ENCODE data around the gene TACC2. TPM values are rescaled to one million over a fixed set of nuclear protein-coding genes. Genes with fewer than 3 reads are reported as not detected.

The TACC2 gene
- total RNA-seq, 1 experiment from 2014 or later: 25.0 TPM

DNA sequence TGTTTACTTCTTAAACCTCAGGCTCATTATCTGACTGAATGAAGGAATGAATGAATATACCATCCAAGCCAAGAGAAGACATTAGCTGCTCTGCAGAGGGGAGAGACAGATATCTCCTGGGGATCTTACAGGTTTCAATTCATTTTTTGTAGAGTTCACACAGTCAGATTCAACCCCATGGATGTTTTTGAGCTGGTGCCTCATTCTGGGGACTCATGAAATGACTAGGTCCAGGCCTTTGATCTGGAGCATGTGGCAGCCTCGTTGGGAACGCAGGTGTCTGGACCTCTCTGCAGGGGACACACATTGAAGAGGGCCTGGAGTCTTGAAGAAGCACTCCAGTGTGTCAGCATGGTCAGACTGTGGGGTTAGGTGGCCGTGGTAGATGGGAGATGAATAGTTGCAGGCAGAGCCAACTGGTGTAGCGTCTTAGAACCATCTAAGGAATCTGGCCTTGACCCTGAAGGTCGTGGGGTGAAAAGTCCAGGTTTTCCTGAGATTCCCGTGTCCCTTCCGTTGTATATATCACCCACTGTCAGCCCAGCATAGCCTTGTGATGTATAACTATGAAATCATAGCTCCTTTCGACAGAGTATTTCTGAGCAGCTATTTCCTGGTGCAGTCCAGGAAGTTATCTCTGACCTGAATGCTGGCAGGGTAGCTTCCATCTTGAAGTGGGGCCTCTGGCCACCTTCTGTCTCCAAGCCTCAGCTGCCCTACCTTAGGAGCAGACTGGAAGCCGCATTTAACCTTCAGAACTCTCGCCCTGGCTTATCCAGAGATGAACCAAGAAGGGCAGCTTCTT is 304.4 kb downstream of the TACC2 start:
- no peak for DNase-seq (ENCODE audit: low spot score)

DNA sequence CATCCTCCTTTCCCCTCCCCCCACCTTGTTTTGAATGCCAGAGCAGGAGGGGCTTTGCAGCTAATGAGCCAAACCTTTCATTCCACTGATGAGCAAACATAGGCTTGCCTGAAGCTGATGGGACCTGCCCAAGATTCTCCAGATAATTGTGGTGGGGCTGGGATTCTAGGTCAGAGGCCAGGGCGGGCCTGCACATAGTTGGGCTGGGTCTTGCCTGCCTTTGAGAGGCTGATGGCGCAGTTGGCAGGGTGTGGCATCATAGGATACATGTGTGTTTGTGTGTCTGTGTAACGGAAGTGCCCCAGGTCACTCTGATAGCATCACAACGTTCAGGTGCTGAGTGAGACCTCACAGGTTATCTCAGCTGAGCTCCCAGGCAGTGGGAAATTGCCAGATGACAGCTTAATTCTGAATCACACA is 305.0 kb downstream of the TACC2 start:
- peak; percentile 83 for DNase-seq (ENCODE audit: low spot score)

DNA sequence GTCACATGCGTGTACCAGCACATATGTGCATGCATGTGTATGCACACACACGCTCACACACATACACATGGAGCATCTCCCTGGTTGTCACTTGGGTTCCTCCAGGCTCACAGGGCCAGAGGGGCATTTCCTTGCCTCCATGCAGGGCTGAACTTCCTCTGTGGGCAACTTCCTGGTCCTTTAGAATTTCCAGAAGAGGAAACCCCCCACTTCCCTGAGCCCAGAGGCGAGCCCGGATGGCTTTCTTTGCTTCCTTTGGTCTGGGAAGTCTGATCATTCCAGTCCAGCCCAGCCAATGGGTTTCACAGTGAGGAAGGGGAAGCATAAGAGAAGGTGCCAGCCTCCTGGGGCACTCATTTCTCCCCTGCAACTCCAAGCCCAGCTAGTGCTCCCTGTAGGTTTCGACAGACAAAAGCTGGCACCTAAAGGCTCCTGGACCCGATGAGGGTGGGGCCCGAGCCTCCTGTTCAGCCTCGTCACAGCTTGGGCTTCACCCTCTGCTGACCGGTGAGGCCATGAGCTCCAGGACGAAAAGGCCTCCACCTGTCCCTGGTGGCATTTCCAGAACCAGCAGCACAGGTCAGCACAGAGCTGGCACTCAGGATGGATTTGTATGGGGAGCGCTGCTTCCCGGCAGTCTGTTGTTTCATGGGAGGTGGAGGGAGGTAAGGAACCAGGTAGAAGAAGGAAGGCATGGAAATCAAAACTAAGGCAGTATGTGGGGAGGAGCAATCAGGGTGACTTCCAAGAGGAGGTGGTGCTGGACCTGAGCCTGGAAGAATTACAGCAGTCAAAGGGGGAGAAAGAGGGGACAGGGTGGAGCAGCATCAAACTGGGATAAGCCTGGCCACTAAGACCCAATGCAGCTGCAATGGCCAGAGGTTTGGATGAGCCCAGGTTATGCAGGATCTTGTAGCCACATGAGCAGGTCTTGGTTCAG is 305.8 kb downstream of the TACC2 start:
- peak; percentile 5 for DNase-seq (ENCODE audit: low spot score)

DNA sequence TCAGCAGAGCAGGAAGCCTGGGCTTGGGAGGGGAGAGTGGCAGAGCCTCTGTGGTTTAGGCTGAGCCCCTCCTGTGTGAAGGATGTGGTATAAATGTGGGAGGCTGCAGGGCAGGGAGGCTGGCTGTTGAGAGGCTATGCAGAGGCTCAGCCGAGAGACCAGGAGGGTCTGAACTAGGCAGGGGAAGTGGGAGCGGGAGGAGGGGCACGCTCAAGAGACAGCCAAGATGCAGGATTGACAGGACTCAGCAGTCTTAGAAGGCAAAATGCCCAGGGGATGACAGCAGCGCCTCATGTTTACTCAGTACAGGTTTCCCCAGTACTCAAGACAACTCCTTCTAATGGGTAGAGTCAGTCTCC is 306.5 kb downstream of the TACC2 start:
- peak; percentile 12 for DNase-seq (ENCODE audit: low spot score)

DNA sequence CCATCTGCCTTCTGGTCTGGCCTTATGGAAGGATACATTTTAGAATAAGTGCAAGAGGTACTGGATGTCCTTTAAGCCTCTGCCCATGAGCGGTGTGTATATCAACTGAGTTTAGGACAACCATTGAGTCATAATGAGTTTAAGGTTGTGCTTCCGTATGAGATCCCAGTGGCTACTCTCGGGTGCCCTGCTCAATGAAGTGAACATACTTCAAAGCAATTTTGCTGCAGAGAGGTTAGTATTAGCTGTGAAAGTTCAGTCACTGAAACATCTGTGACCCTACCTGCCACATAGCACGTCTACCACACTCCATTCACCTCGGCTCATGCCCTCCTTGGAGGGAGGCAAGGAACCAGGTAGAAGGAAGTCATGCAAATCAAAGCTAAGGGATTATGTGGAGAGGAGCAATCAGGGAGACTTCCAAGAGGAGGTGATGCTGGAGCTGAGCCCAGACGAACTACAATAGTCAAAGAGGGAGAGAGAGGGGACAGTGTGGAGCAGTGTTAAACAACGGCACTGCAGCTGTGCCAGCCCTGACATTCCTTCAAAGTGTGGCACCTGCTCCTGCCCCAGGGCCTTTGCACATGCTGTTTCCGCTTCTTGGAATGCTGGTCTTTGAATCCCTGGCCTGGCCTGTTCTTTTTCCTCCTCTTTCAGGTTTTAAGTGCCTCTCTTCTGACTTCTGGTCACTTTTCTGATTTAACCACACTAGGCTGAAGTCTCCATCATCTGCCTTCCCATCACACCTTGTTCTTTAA is 307.6 kb downstream of the TACC2 start:
- no peak for DNase-seq (ENCODE audit: low spot score)

DNA sequence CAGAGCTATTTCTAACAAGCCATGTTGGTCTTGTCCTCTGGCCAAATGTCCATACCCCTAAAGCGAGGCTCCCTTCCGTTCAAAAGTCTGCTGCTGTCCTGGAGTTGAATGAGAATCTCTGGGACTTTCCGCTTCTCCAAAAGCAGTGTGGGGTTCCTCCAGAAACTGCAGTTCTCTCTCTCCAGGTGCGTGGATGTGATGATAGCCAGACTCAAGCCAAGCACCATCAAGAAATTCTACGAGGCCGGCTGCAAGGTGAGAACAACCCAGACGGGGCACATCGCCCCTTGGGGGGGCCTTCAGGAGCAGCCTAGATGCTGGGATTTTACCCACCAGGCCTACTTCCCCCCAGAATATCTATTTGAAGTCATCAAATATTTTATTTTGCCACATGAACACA is 308.6 kb downstream of the TACC2 start:
- DNase-seq (ENCODE audit: low spot score): no peak

DNA sequence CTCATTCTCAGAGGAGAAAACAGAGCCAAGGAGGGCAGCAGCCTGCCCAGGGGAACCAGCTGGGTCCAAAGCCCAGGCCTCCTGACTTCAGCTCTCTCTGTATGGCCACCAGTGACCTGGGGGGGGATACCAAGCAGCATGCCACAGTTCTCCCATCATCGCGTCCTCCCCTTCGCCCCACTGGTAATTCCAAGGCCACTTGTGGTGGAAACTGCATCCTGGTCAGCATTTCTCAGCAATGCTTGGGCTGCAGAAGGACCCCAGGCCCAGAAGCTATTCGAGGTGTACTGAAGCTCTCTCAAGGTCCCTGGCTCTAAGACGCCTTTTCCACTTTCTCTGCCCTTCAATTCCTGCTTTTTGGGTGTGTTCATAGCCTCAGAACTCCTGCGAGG is 309.2 kb downstream of the TACC2 start:
- DNase-seq (ENCODE audit: low spot score): no peak

DNA sequence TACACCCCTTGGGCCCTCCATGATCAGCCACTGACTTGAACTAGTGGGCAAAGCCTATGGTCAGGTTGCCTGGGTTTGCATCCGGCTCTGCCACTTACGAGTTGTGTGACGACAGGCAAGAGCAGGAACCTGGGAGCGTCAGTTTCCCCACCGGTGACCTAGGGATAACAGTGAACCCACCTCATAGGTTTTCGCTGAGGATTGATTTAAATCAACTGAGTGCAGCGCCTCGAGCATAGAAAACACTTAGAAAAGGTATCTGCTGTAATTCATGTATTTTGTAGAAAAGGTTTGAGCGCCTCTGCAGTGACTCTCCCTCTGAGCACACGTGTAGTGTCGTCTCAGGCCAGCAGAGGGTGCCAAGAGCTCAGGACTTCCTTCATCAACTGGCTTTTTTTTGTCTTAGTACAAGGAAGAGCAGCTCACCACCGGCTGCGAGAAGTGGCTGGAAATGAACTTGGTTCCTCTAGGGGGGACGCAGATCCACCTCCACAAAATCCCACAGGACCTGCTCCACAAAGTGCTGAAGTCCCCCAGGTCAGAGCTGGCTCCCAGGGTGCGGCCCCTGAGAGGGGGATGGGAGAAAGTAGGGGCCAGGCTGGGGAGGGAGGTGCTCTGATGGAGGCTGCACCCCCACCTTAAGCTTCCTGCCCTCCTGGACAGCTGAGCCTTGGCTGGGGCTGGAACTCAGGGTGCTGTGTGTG is 309.8 kb downstream of the TACC2 start:
- peak; percentile 94 for DNase-seq (ENCODE audit: low spot score)

DNA sequence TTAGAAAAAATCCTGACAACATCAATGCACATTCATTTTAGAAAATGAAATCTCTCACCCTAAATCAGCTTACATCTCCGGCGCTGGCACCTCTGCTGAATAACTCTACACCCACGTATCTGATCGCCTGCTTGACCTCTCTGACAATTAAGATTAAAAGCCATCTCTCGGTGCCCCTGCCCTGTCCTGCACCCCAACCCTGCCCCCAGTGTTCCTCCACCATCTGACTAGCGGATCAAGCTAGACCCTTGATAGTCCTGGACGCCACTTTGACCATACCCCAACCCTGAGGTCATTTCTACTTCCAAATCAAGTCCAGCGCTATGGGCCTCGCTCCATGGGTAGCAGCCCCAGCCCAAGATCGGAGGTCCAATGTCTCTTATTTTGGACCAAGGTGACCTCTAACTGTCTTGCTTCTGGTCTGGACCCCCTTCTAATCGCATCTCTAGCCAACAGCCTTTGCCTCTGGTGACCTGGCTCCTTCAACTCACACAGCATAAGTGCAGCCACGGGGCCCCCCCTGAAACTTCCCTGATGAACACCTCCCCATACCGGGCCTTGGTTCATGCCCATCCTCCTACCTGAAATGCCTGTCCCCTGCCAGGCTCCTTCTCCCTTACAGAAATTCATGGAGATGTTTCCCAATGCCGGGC is 310.6 kb downstream of the TACC2 start:
- no peak for DNase-seq (ENCODE audit: low spot score)

DNA sequence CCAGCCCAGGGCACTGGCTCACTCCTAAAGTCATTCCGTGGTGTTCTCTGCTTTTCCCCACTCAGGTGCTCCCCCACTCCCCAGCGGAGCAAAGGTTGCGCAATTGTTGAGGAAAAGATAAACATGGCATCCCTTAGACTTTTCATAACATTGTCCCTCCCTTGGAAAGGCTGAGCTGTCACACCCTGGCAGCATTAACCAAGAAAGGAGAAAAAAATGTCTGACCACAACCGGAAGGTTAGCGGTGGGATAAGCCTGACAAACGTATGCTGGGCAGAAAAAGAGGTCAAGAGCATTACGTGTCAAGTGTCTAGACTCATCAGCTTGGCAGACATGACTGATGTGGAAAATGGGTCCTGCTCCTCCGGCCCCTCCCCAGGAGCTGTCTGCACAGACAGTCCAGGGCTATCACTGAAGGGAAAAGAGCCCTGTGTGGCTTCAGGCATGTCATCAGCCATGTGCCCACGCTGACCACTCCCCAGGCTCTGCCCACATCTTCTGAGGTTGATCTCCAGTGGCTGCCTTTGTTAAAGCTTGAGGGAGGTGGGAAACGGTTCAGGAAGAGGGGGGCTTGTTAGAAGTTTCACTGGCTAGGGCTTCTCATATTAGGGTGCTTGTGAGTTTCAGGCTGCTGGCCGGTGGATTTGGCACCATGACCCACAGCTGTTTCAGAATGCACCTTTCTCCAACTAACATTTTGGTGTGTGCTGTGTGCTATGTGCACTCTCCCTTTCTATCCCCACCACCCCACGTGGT is 312.3 kb downstream of the TACC2 start:
- DNase-seq (ENCODE audit: low spot score): no peak

DNA sequence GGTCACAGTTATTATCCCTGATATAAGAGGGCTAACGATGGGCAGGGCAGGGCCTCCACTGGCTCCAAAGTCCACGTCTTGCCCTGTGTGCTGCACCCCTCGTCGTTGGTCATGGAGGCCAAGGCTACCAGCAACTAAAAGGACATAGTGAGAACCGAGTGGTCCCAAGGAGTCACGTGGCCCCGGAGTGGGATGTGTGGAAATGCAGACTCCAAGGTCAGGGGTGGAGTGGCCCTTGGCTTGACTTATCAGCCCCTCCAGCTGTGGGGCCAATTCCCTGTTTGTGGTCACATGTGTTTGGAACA is 312.8 kb downstream of the TACC2 start:
- DNase-seq (ENCODE audit: low spot score): no peak

DNA sequence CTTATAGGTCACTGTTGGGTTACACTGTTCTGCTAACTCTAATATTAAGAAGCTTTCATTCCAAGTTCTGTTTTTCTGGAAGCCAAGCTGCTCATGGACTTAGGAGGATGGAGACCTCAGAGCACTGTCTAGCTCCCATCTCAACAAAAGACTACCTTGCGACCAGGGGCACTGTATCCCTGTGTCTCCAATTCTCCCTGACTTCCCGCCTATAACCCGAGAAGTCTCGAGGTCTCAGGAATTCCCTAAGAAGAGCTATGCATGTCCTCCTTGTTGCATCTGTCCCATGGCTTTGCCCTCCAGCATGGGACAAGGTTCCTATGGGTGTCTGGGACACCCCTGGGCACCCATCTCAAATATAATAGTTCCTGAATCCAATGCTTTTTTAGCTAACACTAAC is 313.4 kb downstream of the TACC2 start:
- no peak for DNase-seq (ENCODE audit: low spot score)

DNA sequence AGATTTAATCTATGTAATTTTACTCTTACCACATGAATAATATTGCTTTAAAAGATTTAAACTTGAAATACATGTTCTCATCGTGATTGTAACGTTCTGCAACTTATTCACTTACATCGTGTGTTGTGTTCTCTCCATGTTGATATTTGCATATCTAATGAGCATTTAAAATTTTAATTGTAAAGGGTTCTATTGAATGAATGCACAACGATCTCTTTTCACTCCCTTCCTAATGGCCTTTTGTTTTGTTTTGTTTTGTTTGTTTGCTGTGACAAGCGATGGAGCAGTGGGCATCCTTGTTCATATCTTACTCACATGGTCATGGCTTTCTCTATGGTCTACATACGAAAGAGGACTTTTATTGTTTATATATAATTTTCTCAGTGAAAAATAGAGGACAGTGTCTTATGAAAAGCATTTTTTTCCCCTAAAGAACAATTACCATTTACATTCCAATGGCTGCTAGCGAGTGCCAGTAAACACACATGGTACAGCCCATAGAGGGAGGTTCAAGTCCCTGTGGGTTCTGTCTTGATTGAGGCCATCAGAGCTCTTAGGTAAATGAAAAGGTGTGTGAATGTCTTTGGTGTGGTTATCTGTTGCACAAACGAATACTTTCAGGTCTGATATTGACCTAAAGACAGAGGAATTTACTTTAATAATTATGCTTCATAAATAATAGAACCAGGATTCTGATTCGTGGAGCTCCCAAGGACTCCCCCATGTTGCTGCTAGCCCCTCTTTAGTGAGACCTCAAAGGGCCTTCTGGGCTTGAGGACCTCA is 314.5 kb downstream of the TACC2 start:
- DNase-seq (ENCODE audit: low spot score): no peak

Small RNAs within 50 kb of the gene (small RNA-seq; reads per million reads assigned to genes)
- not detected for gene RF02219

Other genes starting within 250 kb of the TACC2 start
- 16.5 and 17.4 TPM in 2 replicates for gene ATE1, start 61.1 kb upstream of the TACC2 start, total RNA-seq (2014; rRNA removed; shearing (Covaris generic))
- gene NSMCE4A, start 13.9 kb upstream of the TACC2 start, total RNA-seq (2014; rRNA removed; shearing (Covaris generic)): 73.2 and 88.1 TPM in 2 replicates

Measured in HT-29 (cell line).